ENCODE results near the gene KIAA0586. TPM values are rescaled to one million over a fixed set of nuclear protein-coding genes. Genes with fewer than 3 reads are reported as not detected.
"Not testable (repeated sequence)": the region's sequence is repeated elsewhere in the genome, so short reads cannot be mapped to it uniquely, and the experiment has no call there.

The KIAA0586 gene
- total RNA-seq, 4 donors from 2014 or later, result 12.0 to 26.3 (median 12.2) TPM

GRCh38 chr14:58464652-58465051 lies 37.1 kb downstream of the KIAA0586 start:
- DNase-seq (ENCODE audit: low spot score) (no peak), ATAC-seq (ENCODE audit: low FRiP score) (no peak)
- no peak for TF ChIP-seq CTCF (IDR thresholded peaks at IDR 0.05)

DNA sequence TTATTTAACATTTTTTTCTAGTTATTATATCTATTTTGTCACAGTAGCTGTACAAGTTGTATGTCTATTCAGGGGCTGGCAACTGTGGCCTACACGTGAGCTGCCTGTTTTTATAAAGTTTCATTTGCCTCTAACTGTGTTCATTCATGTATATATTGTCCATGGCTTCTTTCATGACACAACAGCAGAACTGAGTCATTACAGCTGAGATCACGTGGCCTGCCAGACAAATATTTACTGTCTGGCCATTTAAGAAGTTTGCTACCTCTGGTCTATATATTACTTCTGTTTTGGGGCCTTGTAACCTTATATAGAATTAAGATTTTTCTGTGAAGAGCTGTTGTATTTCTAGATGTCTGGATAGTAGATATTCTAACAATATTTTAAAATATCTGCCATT lies 37.9 kb downstream of the KIAA0586 start:
- TF ChIP-seq CTCF (IDR thresholded peaks at IDR 0.05), result no peak
- ATAC-seq (ENCODE audit: low FRiP score) (no peak), DNase-seq (ENCODE audit: low spot score) (no peak)

DNA sequence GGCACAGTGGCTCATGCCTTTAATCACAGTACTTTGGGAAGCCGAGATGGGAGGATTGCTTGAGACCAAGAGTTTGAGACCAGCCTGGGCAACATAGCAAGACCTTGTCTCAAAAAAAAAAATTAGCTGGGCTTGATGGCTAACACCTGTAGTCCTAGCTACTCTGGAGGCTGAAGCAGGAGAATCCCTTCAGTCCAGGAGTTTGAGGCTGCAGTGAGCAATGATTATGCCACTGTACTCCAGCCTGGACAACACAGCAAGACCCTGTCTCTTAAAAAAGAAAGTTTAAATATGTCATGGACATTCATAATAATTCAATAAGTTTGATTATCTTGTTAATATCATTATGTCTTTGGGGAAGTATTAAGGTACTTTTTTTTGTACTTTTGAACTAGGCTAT lies 38.9 kb downstream of the KIAA0586 start:
- ATAC-seq (ENCODE audit: low FRiP score) (no peak), DNase-seq (ENCODE audit: low spot score) (no peak)
- TF ChIP-seq CTCF (IDR thresholded peaks at IDR 0.05), result no peak

GRCh38 chr14:58467575-58467974 lies 40.1 kb downstream of the KIAA0586 start:
- DNase-seq (ENCODE audit: low spot score), result no peak
- ATAC-seq (ENCODE audit: low FRiP score), result no peak
- TF ChIP-seq CTCF (IDR thresholded peaks at IDR 0.05), result no peak

DNA sequence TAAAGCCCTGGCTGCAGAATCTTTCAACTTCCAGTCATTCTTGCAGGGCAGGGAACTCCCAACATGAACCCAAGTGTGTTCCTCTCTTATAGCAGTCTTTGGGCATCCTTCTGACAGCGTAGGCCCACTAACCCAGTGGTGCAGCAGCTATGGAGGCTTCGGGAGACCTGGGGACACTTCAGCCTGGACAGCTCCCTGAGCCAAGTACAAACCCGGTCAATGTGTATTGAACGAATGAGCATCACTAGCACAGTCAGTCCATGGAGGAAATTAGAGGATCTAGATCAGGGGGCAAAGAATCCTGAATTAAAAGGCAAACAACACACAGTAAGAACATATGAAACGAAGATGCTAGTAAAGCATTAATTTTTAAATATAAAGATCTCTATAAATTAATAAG lies 41.8 kb downstream of the KIAA0586 start:
- DNase-seq (ENCODE audit: low spot score) (no peak), ATAC-seq (ENCODE audit: low FRiP score) (no peak)
- no peak for TF ChIP-seq CTCF (IDR thresholded peaks at IDR 0.05)

DNA sequence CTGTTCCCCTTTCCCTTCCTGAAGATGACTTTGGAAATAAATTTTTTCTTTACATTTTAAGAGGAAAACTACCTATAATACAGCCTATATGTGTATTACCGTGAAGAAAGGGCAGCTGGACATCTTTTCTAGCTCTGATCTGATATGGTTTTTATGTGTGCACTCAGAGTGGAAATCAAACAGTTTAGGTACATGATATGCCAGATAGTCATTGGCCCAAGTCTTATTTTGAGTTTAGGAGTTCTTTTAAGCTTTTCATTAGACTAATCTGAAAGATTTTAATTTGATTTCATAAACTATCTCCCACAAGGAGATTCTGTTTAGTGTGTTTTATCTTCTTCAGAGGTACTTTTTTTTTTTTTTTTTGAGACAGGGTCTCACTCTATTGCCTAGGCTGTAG lies 48.8 kb downstream of the KIAA0586 start:
- no peak for TF ChIP-seq CTCF (IDR thresholded peaks at IDR 0.05)
- ATAC-seq (ENCODE audit: low FRiP score) (no peak), DNase-seq (ENCODE audit: low spot score) (no peak)

GRCh38 chr14:58477653-58478052 lies 50.1 kb downstream of the KIAA0586 start:
- no peak for TF ChIP-seq CTCF (IDR thresholded peaks at IDR 0.05)
- ATAC-seq (ENCODE audit: low FRiP score) (no peak), DNase-seq (ENCODE audit: low spot score) (no peak)

DNA sequence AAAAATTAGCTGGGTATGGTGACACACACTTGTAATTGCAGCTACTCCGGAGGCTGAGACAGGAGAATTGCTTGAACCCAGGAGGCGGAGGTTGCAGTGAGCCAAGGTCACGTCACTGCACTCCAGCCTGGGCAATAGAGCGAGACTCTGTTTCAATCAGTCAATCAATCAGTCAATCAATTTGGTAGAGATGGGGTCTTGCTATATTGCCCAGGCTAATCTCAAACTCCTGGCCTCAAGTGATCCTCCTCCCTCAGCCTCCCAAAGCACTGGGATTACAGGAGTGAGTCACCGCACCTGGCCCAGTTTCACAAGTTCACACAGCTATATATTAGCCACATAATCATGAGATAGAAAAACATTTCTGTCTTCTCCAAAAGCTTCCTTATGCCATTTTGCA lies 50.8 kb downstream of the KIAA0586 start:
- ATAC-seq (ENCODE audit: low FRiP score), result not testable (repeated sequence)

More for the DNA sequence above, 50.8 kb downstream of the KIAA0586 start:
- not testable (repeated sequence) for DNase-seq (ENCODE audit: low spot score)

Measured in omental fat pad (tissue), 4 donors.